ENCODE data around the gene SPOCK1. TPM values are rescaled to one million over a fixed set of nuclear protein-coding genes. Genes with fewer than 3 reads are reported as not detected.

Gene SPOCK1
- total RNA-seq, 1 experiment from 2014 or later: 10.9 TPM

DNA sequence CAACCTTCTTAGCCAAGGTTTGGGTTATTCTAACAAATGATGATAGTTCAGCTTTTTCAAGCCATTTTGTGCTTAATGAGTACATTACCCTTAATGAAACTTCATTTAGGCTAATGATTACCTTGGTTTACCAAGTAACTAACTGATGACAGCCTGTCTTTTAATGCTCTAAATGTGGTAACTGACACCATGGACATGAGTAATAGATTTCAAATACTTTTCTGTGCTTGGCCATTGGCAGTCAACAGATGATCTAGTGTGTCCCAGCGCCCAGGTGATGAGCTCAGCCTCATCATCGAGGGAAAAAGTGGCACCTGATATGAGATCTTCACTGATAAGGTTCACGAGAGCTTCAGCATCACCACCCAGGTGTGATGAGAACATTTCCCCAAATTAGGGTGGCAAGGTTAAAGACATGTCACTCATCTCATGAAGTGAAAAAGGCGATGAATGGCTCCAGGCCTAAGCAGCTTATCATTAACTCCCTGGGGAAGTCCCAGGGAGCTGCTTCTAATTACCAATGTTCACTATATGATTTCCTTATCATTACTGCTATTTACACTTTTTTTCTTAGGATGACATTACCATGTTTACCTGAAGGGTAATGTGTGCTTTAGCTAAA is 296.0 kb downstream of the SPOCK1 start:
- H3K79me2 ChIP-seq (ENCODE audit: insufficient read depth, low read length): no peaks in the 10 kb centered on the region
- H3K27ac ChIP-seq (ENCODE audit: insufficient read length, low read depth, low read length): no peak overlapping the region
- H3K18ac ChIP-seq (ENCODE audit: insufficient read length, low read depth, low read length): no peak overlapping the region
- H3K56ac ChIP-seq (ENCODE audit: insufficient read length, low read depth, low read length): no peak overlapping the region
- H2AFZ ChIP-seq (ENCODE audit: low read length): no peak overlapping the region
- peaks cover 5% of the 10 kb centered on the region; the same call in 1 of the 2 replicates for H3K4me1 ChIP-seq (ENCODE audit: insufficient read depth, low read length)
- H3K4me3 Mint-ChIP-seq: no peak overlapping the region
- H3K4me1 Mint-ChIP-seq: peaks cover 40 to 51% of the 10 kb centered on the region in 2 experiments
- no peak overlapping the region for H2BK12ac ChIP-seq (ENCODE audit: insufficient read length, low read depth, low read length)
- H3K27me3 Mint-ChIP-seq (ENCODE audit: low read depth): peaks cover 4% of the 10 kb centered on the region
- no peak overlapping the region for H3K4ac ChIP-seq (ENCODE audit: low read depth, low read length)
- no peak overlapping the region for H3T11ph ChIP-seq (ENCODE audit: low read length)
- no CpG with 5 or more reads among the region's 4 CpGs for WGBS (ENCODE audit: extremely low coverage, insufficient read length, low lambda C conversion rate)
- no peak overlapping the region for H2BK15ac ChIP-seq (ENCODE audit: low read depth, low read length)
- no peaks in the 10 kb centered on the region for H3K9me3 Mint-ChIP-seq
- H3K36me3 Mint-ChIP-seq (ENCODE audit: insufficient read depth in 1 of 3, low read depth in 3 of 3): peaks cover 0 to 5% (median 3%) of the 10 kb centered on the region in 3 experiments; a peak in 2 of 7 replicates
- H4K91ac ChIP-seq (ENCODE audit: insufficient read length, low read depth, low read length): no peak overlapping the region
- no peak overlapping the region for H3K4me2 ChIP-seq (ENCODE audit: insufficient read depth, insufficient read length, low read length)
- H4K5ac ChIP-seq (ENCODE audit: insufficient read length, low read depth, low read length): no peak overlapping the region
- no peak overlapping the region for H2BK20ac ChIP-seq (ENCODE audit: low read depth, low read length, poor library complexity, severe bottlenecking)
- H3K23me2 ChIP-seq (ENCODE audit: insufficient read length, low read depth, low read length, poor library complexity, severe bottlenecking): no peaks in the 10 kb centered on the region
- H3K14ac ChIP-seq (ENCODE audit: insufficient read depth, low read length): no peak overlapping the region
- no peak overlapping the region for H3K23ac ChIP-seq (ENCODE audit: insufficient read length, low read depth, low read length)
- H3K9me3 ChIP-seq (ENCODE audit: control insufficient read depth, low read depth, low read length): no peaks in the 10 kb centered on the region
- no peak overlapping the region for H3K9ac ChIP-seq (ENCODE audit: extremely low read depth, insufficient read length, low read length)
- no peak for DNase-seq
- H3K79me1 ChIP-seq (ENCODE audit: insufficient read depth, low read depth, low read length, poor library complexity, severe bottlenecking): no peaks in the 10 kb centered on the region
- H2BK120ac ChIP-seq (ENCODE audit: low read depth, low read length, poor library complexity, severe bottlenecking): no peak overlapping the region
- H3K27me3 ChIP-seq (ENCODE audit: insufficient read depth, low read length): no peaks in the 10 kb centered on the region
- TF ChIP-seq, protein P1, sequence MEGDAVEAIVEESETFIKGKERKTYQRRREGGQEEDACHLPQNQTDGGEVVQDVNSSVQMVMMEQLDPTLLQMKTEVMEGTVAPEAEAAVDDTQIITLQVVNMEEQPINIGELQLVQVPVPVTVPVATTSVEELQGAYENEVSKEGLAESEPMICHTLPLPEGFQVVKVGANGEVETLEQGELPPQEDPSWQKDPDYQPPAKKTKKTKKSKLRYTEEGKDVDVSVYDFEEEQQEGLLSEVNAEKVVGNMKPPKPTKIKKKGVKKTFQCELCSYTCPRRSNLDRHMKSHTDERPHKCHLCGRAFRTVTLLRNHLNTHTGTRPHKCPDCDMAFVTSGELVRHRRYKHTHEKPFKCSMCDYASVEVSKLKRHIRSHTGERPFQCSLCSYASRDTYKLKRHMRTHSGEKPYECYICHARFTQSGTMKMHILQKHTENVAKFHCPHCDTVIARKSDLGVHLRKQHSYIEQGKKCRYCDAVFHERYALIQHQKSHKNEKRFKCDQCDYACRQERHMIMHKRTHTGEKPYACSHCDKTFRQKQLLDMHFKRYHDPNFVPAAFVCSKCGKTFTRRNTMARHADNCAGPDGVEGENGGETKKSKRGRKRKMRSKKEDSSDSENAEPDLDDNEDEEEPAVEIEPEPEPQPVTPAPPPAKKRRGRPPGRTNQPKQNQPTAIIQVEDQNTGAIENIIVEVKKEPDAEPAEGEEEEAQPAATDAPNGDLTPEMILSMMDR (conservative IDR thresholded peaks at IDR 0.05): no peak
- no peak overlapping the region for H4K8ac ChIP-seq (replicated peaks; ENCODE audit: insufficient read length, low read depth, low read length)
- H3K27ac Mint-ChIP-seq: peak overlapping the region in 1 of 3 experiments; percentile 52; a peak in 1 of 7 replicates
- no peak overlapping the region for H2BK5ac ChIP-seq (ENCODE audit: insufficient read length, low read length)
- no peaks in the 10 kb centered on the region for H4K20me1 ChIP-seq (ENCODE audit: control insufficient read depth, insufficient read depth, insufficient read length)
- H2AK5ac ChIP-seq (ENCODE audit: insufficient read length, low read length): no peak overlapping the region

Measured in H9 (cell line).